ENCODE data around the gene SETD6.

- TF ChIP-seq POLR2AphosphoS5 (IDR thresholded peaks at IDR 0.05; ENCODE audit: low read depth, low read length) (no peak), CTCF (IDR thresholded peaks at IDR 0.05; ENCODE audit: control extremely low read depth in 1 of 3, insufficient read depth in 1 of 3, low read depth in 1 of 3, low read length in 3 of 3) (no peak), USF2 (IDR thresholded peaks at IDR 0.05; ENCODE audit: low read length) (no peak), YY1 (IDR thresholded peaks at IDR 0.05; ENCODE audit: low read depth, low read length) (no peak), TAF1 (IDR thresholded peaks at IDR 0.05; ENCODE audit: low read depth, low read length) (no peak), POLR2A (IDR thresholded peaks at IDR 0.05; ENCODE audit: control extremely low read depth in 1 of 2, low read depth in 2 of 2, low read length in 2 of 2) (peak; percentile 16 to 40), MAX (IDR thresholded peaks at IDR 0.05) (no peak), EP300 (IDR thresholded peaks at IDR 0.05; ENCODE audit: borderline replicate concordance in 1 of 2, low read depth in 2 of 2, low read length in 2 of 2) (no peak), SIRT6 (IDR thresholded peaks at IDR 0.05; ENCODE audit: low read length) (no peak), KDM5A (IDR thresholded peaks at IDR 0.05; ENCODE audit: low read length) (no peak), SRF (IDR thresholded peaks at IDR 0.05; ENCODE audit: low read depth, low read length) (no peak), EZH2 (IDR thresholded peaks at IDR 0.05; ENCODE audit: low read depth, low read length, severe bottlenecking) (no peak), ASH2L (IDR thresholded peaks at IDR 0.05; ENCODE audit: low read length) (no peak), HDAC6 (IDR thresholded peaks at IDR 0.05; ENCODE audit: low read depth, low read length) (no peak)
These were observed 1.4 kb downstream of the SETD6 start for GRCh38 chr16:58516768-58517107.
